Measurements from ENCODE around the gene TTC27.
"Not testable (repeated sequence)": the region's sequence is repeated elsewhere in the genome, so short reads cannot be mapped to it uniquely, and the experiment has no call there.

The TTC27 gene
- total RNA-seq = 21.0 to 39.4 (median 35.7) reads per million in 4 donors

DNA sequence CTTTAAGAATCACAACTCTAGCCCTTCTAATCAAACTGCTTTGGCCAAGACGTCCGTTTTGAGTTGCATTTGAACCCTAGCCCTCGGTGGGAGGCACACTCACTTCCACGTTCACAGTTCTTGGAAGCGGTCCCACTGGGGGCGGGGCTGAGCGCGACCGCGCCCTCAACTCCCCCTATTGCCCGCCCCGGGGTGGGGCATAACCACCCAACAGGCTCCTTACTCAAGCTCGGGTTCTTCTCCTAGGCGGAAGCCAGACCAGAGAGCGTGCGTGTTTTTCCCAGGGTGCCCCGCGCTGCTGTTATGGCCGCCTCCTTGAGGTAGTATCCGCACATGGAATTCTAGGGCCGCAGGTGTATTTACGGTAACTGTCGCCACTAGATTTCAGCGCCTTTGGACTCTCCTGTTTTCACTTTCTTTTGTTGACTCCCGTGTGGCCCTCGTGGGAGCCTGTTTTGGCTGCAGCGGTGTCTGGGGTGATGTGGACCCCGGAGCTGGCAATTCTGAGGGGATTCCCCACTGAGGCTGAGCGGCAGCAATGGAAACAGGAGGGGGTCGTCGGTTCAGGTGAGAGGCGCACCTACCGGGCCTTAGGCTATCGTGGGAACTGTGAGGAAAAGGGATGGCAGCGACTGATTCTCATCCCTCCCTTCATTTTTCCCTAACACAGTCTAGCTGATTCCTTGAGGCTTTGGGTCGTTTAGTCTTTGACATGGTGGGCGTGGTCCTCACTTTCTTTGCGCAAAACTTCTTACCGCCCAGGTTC lies at the start of gene TTC27:
Gene TTC27, plus strand, starts transcription at position 237 of the 766 bp plus-strand sequence. Its CDS starts 243 bp downstream, at position 480.
- DNase-seq = peak; percentile 88 to 95 (median 91)

DNA sequence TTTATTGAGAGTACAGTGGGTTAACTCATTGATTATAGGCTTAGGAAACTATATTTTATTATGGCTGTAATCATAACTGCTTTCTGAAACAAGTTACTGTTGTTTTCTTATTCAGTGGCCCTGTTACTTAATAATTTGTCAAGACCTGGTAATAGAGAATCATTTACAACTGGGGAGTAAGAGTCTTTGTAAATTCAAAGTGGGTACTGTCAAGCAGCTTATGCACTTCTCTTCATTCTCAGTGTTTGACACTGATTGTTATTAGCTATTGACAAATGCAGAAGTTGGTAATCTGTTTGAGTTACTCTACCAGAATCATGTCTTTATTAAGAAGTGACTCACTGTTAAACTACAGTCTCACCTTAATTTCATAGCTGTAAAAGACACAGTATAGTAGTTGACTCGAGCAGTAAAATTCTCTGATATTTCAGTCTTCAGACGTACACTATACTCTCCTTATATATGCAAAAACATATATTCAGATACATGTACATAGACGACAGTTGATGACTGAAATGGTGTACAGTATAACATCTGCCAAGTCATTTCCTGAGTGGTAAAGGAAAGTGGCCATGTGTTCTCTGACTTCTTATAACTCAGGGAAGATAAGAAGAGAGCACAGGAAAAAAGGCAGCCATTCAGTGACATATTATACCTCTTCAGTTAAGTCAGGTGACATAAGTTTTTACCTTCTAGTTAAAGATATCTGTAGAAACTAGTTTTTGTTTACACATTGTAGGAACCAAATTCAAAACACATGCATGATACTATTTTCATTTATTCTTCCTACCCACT lies 36.0 kb upstream of the TTC27 start:
- peak in 1 of 5 donors; percentile 84 for DNase-seq

DNA sequence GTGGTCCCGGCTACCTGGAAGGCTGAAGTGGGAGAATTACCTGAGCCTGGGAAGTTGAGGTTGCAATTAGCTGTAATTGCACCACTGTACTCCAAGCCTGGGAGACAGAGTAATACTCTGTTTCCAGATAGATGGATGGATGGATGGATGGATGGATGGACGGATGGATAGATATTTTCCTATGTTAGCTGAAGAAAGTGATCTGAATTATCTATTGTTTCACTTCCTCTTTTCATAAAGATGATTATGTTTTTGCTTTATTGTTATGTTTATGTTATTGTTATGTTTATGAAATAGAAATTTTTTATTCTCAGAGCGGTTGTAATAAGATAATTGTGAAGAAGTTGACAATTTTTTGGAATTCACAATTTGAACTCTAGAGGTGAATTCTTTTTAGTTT lies 33.3 kb upstream of the TTC27 start:
- DNase-seq = no peak

DNA sequence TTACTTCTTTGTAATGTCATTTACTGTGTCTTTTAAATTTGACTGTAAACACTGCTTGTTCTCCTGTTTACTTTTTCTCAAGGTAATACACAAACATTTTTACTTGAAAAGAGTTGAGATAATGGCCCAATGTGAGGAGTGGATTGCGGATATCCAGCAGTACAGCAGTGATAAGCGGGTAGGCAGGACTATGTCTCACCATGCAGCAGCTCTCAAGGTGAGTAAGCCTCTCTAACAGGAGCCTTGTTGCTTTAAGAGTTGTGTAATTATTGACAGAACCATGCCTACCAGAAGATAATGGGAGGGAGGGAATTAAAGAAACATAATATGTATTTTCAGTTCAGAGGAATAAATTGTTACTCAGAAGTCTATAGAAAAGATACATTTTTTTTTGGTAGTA lies 16.5 kb upstream of the TTC27 start:
- DNase-seq = no peak

- DNase-seq = no peak
These were observed 16.1 kb upstream of the TTC27 start for GRCh38 chr2:32611771-32612170.

DNA sequence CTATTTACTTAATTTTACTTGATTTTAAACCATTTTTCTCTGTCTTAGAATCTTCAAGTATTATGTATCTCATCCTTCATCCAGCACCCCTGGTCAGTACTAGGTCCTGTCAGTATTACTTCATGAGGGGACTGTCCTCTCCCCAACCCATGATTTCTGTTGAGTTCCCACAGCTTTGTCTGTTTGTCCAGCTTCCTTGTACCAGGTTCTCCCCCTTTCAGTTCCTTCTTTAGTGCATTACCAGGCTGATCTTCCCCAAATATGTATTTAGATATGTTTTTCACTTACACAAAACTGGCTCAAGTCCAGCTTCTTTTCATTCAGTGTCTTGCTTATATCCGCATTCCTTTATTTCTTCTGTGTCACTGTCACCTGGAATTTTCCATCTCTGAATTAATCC lies 13.8 kb upstream of the TTC27 start:
- DNase-seq = no peak

DNA sequence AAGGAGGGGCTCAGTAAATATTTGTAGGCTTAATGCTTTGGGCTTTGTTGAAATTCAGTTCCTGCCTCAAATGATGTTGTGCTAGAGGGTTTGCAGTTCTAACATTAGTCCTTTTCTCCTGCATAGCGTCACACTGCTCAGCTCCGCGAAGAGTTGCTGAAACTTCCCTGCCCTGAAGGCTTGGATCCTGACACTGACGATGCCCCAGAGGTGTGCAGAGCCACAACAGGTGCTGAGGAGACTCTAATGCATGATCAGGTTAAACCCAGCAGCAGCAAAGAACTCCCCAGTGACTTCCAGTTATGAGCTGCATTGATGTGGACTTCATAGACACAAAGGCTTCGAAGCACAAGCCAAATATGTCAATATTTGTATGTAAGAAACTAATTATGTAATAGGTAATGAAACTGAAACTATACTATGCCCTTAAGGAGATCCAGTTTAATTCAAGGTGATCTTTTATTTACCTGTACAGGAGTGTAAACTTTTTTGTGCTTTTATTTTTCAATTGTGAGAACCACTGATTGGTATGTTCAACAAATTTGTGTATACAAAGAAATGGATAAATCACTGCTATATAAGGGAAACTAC lies 10.2 kb upstream of the TTC27 start:
- DNase-seq = no peak

DNA sequence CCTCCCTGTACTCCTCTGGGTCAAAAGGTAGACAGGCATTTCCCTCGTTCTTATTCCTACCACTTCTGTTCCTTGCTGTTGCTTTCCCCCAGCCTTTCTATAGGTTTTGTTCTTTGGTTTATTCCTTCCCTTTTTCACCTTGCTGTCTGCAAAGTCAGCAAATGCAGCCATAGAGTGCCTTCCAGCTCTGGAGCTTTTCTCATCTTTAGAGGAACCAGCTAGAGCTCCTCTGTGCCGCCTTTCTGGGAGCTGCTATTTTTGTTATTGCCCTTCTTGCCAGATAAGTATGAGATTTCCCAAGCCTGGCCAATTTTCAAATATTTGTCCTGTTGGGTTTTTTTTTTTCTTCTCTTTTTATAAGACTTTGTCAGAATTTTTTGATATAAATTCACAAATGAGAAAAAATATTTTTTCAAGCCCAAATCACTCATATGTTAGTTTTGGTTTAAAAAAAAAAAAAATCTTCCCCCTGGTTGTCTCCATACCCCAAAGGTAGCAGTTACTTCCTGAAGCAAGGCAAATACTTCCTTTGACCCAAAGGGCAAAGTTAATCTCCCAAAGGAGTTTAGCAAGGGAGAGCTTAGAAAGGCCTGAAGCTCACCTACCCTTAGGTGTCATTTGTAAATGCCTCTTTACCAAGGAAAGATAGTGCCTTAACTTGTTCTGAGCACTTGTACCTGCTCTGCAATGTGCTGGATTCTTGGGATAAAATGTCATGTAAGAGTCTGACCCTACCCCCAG lies 5.1 kb upstream of the TTC27 start:
- DNase-seq = no peak

GRCh38 chr2:32623311-32623706 lies 4.5 kb upstream of the TTC27 start:
- no peak for DNase-seq

GRCh38 chr2:32624812-32625211 lies 3.0 kb upstream of the TTC27 start:
- no peak for DNase-seq

DNA sequence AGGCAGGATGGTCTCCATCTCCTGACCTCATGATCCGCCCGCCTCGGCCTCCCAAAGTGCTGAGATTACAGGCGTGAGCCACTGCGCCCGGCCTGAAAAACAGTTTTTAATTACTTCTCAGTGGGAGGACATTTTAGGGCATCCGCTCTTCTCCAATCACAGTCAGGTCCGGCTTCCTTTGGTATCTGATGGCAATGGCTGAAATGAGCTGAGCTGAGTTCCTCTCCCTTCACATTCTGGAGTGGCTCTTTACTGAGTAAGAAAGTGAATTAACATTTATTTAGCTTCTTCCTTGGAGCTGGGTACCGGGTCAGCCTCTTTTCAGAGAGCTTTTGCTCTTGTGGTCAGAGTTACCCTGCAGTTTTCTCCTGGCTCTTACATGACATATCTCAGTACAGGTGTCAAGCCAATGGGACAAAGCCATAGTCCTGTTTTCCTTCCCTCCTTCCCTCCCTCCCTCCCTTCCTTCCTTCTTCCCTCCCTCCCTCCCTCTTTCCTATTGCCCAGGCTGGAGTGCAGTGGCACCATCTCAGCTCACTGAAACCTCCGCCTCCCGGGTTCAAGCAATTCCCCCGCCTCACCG lies 1.1 kb upstream of the TTC27 start:
- no peak for DNase-seq

DNA sequence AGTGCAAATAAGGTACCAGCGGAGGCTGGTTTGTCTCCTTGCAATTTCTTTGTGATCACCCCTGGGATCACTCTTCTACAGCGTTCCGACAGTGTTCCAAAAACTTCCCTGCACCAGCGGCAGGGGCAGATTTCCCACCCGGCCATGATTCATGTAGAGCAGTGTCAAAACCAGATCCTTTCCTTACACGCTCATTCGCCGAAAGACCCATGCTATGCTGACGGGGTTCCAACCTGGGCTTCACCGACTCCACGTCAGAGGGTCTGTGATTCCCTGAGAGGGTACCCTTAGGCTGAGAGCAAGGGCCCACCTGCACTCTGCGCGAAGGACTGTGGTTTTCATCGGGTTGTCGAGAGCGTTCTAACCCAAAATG lies 423 bp upstream of the TTC27 start:
- DNase-seq = no peak

DNA sequence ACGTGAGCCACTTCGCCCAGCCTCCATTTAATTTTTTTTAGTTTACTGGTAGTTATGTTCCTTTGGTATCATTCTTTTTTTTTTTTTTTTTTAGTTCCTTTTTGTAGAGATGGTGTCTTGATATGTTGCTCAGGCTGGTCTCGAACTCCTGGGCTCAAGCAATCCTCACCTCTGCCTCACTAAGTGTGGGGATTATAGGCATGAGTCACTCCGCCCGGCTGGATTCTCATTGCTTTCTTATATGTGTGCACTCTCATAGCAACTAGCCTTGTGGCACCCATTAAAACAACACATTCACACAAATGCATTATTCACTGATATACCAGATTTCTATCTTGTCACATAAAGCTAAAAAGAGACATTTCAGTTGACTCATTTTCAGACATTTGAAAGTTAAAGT lies 4.2 kb downstream of the TTC27 start:
- no peak for DNase-seq

DNA sequence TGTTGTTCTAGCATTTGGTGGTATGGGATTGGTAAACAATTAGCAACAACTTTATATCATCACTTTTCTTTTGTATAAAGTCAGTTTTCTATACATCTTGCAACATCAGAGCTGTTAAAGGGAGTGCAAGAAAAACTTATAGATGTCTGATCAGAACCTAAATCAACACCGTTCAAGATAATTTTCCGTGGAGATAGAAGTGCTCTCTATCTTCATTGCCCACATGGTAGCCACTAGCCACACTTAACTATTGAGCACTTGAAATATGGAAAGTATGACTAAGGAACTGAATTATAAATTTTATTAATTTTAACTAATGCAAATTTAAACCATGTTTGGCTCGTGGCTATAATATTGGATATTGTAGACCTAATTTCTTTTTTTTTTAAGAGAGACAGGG lies 5.2 kb downstream of the TTC27 start:
- no peak for DNase-seq

DNA sequence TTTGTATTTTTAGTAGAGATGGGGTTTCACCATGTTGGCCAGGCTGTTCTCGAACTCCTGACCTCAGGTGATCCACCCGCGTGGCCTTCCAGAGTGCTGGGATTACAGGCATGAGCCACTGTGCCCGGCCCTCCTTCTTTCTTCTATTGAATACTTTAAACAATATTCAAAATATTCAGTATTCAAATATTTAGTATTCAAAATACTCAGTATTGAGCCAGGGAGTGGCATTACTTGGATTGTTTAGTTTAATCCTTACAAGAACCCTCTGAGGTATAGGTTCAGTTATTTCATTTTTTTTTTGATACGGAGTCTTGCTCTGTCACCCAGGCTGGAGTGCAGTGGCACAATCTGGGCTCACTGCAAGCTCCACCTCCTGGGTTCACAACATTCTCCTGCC lies 10.7 kb downstream of the TTC27 start:
- DNase-seq = not testable (repeated sequence)

GRCh38 chr2:32641180-32641579 lies 13.3 kb downstream of the TTC27 start:
- DNase-seq = no peak

DNA sequence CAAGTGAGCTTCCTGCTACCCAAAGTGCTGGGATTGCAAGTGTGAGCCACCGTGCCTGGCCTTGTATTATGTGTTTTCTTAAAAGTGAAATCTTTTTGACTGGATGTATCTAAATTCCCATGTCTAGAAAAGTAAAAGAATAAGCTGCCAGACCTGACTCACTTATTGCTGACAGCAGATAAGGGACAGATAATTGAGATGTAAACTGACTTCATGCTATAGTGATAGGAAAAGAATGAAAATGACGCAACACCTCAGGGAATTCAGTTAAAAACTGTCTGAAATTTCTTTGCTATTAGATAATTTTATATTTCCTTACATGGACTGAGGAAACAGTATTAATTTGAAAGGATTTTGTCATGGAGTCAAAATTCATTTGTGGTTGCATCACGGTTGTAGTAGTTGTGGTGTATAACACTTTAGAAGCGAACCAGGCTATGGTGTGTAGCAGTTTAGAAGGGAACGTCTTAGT lies 19.4 kb downstream of the TTC27 start:
- DNase-seq = no peak

- no peak for DNase-seq
These were observed 24.8 kb downstream of the TTC27 start for GRCh38 chr2:32652555-32653209.

DNA sequence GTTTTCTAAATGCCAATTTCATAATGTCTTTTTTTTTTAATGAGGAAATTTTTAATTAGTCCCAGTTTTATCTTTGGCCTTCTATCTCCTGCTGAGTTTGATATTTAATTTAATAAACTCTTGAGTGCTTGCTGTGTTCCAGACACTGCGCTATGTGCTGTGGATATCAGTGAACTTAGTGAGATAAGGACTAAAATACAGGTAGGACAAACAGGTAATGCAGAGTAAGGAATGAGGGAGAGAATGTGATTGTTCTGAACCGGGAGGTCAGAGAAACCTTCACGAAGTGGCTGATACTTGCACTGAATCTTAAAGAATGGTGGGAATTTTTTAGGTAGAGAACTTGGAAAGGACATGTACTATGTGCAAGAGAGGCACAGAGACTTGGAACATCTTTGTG lies 28.2 kb downstream of the TTC27 start:
- DNase-seq = no peak

GRCh38 chr2:32663864-32664263 lies 36.0 kb downstream of the TTC27 start:
- DNase-seq = no peak

DNA sequence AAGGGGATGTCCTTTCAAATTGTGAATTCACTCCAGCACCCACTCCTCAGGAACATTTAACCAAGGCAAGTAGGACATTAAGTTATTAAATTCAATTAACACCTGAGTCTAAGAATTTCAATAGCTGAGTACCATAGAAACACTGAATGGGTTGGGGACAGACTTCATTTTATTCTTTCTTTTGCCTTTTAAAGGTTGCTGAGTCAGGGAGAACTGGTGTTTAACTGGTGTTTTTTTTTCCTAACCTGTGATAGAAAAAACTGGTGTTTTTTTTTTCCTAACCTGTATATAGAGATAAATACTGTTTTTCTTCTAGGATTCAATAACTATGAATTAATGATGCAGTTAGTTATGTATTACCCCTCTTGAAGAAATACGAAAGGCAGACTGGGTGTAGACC lies 38.9 kb downstream of the TTC27 start:
- DNase-seq = no peak

DNA sequence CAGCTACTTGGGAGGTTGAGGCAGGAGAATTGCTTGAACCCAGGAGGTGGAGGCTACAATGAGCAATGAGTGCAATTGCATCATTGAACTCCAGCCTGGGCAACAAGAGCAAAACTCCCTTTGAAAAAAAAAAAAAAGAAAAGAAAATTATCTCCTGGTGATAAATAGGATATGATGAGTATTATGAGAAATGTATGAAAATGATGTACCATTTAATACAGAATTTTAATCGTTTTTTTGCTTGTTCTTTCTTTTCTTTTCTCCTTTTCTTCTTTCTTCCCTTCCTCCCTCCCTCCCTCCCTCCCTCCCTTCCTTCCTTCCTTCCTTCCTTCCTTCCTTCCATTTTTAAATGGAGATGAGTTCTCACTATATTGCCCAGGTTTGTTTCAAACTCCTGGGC lies 40.4 kb downstream of the TTC27 start:
- no peak for DNase-seq
